Mucosa of descending colon (tissue), 3 donors: ENCODE results near the gene DMRTC1. TPM values are rescaled to one million over a fixed set of nuclear protein-coding genes. Genes with fewer than 3 reads are reported as not detected.
"Not testable (repeated sequence)": the region's sequence is repeated elsewhere in the genome, so short reads cannot be mapped to it uniquely, and the experiment has no call there.

Source experiments
- ATAC-seq: fragments of 200-7000 bp; cut with Tn5 transposase; one replicate; pipeline ENCODE4 v1.9.1; 2020; ENCODE audit warnings: mild to moderate bottlenecking, moderate library complexity
- DNase-seq, 3 donors: peaks; one replicate each; pipeline ENCODE4 v3.0.0-alpha.2; 2020
- H3K36me3 ChIP-seq: fragments of 200-600 bp; one replicate; pipeline ENCODE4 v1.8.0; 2021; ENCODE audit warnings: low read depth, mild to moderate bottlenecking
- H3K4me1 ChIP-seq: fragments of 200-600 bp; one replicate; pipeline ENCODE4 v1.8.0; 2021; ENCODE audit warnings: low read depth, mild to moderate bottlenecking
- H3K4me3 ChIP-seq: fragments of 200-600 bp; one replicate; pipeline ENCODE4 v1.8.0; 2021; ENCODE audit warnings: mild to moderate bottlenecking
- H3K9me3 ChIP-seq: fragments of 200-600 bp; one replicate; pipeline ENCODE4 v1.8.0; 2021; ENCODE audit warnings: mild to moderate bottlenecking
- intact Hi-C, 2 donors: fragments of 100-400 bp; cut with DNase I in 1 of 2; cut with micrococcal nuclease in 1 of 2; formaldehyde crosslinking; loops; one replicate each; pipeline versions ENCODE4 v1.11.0 to v1.11.1; 2022; cut with DNase I, micrococcal nuclease
- total RNA-seq, 3 donors: library from RNA; stranded (reverse); fragmentation: NEBNext Ultra II Directional in 2 of 3; extraction: Animal tissue kit (Norgen Biotek cat#: 25700) in 2 of 3; gene quantifications; one replicate each; pipeline versions ENCODE4 v1.2.1 to v1.2.4, GENCODE V29; 2021 to 2023
- donor health status: DM: no; HTN: no; CAD: no; lungs with moderate emphysema.
- donor health status: DM: no; HTN: no; CAD: no.
- donor health status: DM: no; HTN: yes; CAD: no.

The DMRTC1 gene
- total RNA-seq, 3 donors from 2014 or later, result not detected

DNA sequence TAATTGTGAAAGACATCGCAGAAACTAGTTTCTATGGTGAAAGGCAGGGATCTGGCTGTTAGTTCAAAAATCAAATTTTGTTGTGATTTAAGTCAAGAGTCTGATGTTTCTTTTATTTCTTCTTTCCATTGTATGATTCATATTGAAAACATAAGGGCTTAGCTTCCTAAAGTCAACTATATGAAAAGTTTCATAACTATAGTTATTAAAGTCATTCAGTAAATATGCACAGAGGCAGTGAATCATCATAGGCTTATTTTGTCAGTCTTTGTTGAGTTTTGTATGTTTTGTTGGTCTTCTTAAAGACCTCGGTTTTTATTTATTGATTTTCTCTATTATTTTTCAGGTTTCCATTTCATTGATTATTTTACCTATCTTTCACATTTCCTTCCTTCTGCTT lies 60.7 kb downstream of the DMRTC1 start:
- H3K4me3 ChIP-seq, H3K4me1 ChIP-seq, H3K9me3 ChIP-seq, ATAC-seq, intact Hi-C loops, DNase-seq, H3K36me3 ChIP-seq: not testable (repeated sequence)

DNA sequence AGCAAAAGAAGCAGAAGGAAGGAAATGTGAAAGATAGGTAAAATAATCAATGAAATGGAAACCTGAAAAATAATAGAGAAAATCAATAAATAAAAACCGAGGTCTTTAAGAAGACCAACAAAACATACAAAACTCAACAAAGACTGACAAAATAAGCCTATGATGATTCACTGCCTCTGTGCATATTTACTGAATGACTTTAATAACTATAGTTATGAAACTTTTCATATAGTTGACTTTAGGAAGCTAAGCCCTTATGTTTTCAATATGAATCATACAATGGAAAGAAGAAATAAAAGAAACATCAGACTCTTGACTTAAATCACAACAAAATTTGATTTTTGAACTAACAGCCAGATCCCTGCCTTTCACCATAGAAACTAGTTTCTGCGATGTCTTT lies 106.1 kb downstream of the DMRTC1 start:
- H3K36me3 ChIP-seq, H3K9me3 ChIP-seq, H3K4me1 ChIP-seq, intact Hi-C loops, H3K4me3 ChIP-seq, ATAC-seq, DNase-seq: not testable (repeated sequence)

DNA sequence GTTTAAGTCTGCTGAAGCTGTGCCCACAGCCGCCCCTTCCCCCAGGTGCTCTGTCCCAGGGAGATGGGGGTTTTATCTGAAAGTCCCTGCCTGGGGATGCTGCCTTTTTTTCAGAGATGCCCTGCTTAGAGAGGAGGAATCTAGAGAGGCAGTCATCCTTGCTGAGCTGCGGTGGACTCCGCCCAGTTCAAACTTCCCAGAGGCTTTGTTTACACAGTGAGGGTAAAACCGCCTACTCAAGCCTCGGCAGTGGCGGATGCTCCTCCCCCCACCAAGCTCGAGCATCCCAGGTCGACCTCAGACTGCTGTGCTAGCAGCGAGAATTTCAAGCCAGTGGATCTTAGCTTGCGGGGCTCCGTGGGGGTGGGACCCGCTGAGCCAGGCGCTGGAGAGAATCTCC lies 112.9 kb downstream of the DMRTC1 start:
- ATAC-seq, DNase-seq, intact Hi-C loops: not testable (repeated sequence)

More for the DNA sequence above, 112.9 kb downstream of the DMRTC1 start:
- H3K4me3 ChIP-seq, H3K9me3 ChIP-seq, H3K4me1 ChIP-seq, H3K36me3 ChIP-seq: not testable (repeated sequence)

Other genes with a start within 250 kb of the DMRTC1 start
- 1 to 10 TPM; 3.8 to 8.7 (median 4.0) TPM for gene PHKA1, start 229.5 kb downstream of the DMRTC1 start, total RNA-seq
- gene DMRTC1B, start 166.9 kb downstream of the DMRTC1 start, total RNA-seq, result 1 to 10 TPM in 1 of 3 donors, not detected in 2; 1.5 TPM
- not detected for gene FAM236B, start 161.2 kb downstream of the DMRTC1 start, total RNA-seq
- gene FAM236D, start 135.6 kb downstream of the DMRTC1 start, total RNA-seq, result not detected
- not detected for gene FAM236C, start 31.2 kb downstream of the DMRTC1 start, total RNA-seq
- not detected for gene FAM236A, start 5.6 kb downstream of the DMRTC1 start, total RNA-seq
- gene PABPC1L2B, start 59.1 kb upstream of the DMRTC1 start, total RNA-seq, result under 1 TPM in 1 of 3 donors, not detected in 2; 0.25 TPM
- not detected for gene PABPC1L2A, start 135.7 kb upstream of the DMRTC1 start, total RNA-seq